Measurements from ENCODE around the gene TAS2R20.
"Not testable (repeated sequence)": the region's sequence is repeated elsewhere in the genome, so short reads cannot be mapped to it uniquely, and the experiment has no call there.

The TAS2R20 gene, protein sequence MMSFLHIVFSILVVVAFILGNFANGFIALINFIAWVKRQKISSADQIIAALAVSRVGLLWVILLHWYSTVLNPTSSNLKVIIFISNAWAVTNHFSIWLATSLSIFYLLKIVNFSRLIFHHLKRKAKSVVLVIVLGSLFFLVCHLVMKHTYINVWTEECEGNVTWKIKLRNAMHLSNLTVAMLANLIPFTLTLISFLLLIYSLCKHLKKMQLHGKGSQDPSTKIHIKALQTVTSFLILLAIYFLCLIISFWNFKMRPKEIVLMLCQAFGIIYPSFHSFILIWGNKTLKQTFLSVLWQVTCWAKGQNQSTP

GRCh38 chr12:10998204-10998603 lies at the start of gene TAS2R20:
Gene TAS2R20 (minus strand): TSS chr12:10998304. CDS start chr12:10997875, 429 bp downstream.
- DNase-seq, result no peak

DNA sequence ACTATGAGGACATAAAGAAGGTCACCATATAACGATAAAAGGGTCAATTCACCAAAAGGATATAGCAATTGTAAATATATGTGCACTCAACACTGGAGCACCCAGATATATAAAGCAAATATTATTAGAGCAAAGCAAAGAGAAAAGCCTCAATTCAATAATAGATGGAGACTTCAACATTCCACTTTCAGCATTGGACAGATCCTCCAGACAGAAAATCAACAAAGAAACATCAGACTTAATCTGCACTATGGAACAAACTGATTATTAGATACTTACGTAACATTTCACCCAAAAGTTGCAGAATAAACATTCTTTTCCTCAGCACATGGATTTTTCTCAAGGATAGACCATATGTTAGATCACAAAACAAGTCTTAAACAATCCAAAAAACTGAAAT lies 43.3 kb upstream of the TAS2R20 start:
- not testable (repeated sequence) for DNase-seq

- no peak for DNase-seq
Measured at GRCh38 chr12:11040162-11040561, 42.1 kb upstream of the TAS2R20 start.

DNA sequence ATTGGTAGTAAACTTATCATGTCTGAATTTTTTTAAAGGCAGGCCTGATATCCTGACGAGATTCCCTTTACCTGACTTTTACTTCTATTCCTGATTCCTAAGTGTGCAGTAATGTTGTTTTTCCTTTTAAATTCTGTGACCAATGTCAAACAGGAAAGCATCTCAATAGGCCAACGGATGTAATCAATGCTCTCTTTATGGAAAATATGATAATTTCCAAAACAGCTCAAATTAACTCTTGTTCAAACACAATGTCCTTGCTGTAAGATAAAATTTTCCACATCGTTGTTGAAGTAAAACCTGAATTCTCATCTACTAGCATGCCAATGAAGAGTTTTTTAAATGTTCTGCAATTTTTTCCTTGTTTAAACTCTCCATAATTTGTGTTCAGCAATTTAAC lies 41.1 kb upstream of the TAS2R20 start:
- no peak for DNase-seq

DNA sequence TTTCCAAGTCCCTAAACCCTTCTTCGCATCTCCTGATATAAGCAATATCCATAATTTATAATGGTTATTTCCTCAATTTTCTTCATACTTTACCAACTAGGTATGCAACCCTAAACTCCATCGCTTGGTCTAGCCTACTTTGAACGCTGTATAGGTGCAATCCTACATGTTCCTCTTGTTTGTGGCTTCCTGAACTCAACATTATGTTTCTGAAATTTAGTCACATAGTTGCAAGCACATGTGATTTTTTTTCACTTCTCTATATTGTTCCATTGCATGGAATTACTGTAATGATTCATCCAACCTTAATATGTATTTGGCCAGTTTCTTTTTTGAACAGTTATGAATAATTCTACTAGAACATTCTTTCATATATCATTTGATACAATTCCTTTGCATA lies 35.9 kb upstream of the TAS2R20 start:
- DNase-seq, result not testable (repeated sequence)

DNA sequence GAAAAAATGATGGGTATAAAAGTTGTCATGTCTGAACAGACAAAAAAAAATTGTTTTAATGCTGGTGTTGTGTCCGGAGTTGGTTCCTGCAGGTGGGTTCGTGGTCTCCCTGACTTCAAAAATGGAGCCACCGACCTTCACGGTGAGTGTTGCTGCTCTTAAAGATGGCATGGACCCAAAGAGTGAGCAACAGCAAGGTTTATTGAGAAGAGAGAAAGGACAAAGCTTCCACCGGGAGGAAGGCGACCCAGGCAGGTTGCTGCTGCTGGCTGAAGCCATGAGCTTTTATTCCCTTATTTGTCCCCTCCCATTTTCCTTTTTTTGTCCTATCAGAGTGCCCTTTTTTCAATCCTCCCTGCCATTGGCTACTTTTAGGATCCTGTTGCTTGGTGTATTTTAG lies 33.2 kb upstream of the TAS2R20 start, which contains the start of gene TAS2R31:
Gene TAS2R31 (minus strand): TSS at position 101 of the 400 bp plus-strand sequence. CDS start 72 bp downstream, at position 29.
- no peak for DNase-seq

GRCh38 chr12:11026118-11026517 lies 28.0 kb upstream of the TAS2R20 start:
- DNase-seq, result no peak

GRCh38 chr12:11023387-11023786 lies 25.3 kb upstream of the TAS2R20 start:
- DNase-seq, result no peak

GRCh38 chr12:11022520-11022919 lies 24.4 kb upstream of the TAS2R20 start, which contains the start of gene TAS2R19:
Gene TAS2R19 (minus strand): TSS chr12:11022620. CDS start chr12:11022571, 49 bp downstream.
- no peak for DNase-seq

DNA sequence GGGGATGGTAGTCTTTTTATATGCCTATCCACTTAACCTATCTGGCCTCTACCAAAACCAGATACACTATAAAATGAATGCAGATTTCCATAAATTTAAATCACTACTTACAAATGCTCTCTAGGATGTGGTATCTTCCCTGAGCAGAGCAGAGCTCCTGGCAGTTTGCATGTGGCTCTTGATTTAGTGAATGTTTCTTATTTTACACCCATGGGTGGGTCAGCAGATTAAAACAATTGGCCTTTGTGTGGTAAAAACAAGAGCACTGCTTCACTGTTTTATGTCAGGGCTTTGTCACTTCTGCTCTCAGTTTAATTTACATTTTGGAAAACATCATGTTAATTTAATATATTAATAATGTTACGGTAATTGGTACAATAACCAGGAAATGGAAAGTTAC lies 18.8 kb upstream of the TAS2R20 start:
- no peak for DNase-seq

GRCh38 chr12:11015775-11016430 lies 17.8 kb upstream of the TAS2R20 start:
- DNase-seq, result no peak

GRCh38 chr12:11014234-11014633 lies 16.1 kb upstream of the TAS2R20 start:
- no peak for DNase-seq

- DNase-seq, result no peak
Measured at GRCh38 chr12:11007608-11008007, 9.5 kb upstream of the TAS2R20 start.

DNA sequence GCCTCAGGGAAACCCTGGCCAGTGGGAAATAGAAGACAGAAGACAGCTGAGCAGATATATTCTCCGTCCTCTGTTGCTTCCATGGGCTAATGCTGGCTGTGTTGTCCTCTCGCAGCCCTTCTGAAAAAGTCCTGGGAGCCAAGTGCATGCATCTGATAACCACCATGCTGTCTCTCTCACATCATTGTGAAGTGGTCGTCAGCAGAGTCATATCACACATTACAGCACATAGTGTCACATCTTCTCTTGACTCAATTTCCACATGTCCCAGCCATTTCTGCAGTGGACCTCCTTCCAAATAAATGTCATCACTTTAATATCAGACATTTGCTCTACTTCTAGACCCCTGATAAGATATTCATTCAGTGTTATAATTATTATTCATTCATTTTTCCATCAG lies 3.8 kb downstream of the TAS2R20 start:
- no peak for DNase-seq

DNA sequence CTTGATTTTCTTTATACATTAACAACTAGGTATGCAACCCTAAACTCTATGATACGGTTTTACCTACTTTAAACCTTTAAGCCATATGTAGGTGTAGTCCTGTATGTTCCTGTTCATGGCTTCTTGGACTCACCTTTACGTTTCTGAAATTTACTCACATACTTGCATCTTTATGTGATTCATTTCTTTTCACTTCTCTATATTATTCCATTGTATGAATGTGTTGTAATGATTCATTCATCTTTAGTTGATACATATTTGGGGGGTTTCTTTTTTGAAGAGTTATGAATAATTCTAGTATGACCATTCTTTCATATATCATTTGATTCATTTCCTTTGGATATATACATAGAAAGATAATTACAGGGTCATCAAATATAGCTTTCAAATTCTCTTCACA lies 9.0 kb downstream of the TAS2R20 start:
- no peak for DNase-seq

DNA sequence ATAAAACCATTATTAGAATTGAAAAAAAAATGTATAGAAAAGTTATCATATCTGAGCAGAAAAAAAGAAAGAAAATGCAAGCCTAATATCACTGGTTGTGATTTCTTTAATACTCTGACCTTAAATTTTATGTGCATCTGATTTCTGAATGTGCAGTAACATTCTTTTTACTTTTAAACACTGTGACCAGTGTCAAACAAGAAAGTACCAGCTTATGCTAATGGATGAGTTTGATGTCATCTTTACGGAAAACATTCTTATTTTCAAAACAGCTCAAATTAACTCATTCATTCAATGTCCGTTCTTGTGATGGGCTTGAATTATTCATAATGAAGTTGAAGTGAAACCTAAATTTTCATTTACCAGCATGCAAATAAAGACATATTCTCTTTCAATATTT lies 11.3 kb downstream of the TAS2R20 start, which contains the start of gene TAS2R50:
Gene TAS2R50 (minus strand): TSS at position 101 of the 400 bp plus-strand sequence. CDS start 52 bp downstream, at position 49.
- no peak for DNase-seq

DNA sequence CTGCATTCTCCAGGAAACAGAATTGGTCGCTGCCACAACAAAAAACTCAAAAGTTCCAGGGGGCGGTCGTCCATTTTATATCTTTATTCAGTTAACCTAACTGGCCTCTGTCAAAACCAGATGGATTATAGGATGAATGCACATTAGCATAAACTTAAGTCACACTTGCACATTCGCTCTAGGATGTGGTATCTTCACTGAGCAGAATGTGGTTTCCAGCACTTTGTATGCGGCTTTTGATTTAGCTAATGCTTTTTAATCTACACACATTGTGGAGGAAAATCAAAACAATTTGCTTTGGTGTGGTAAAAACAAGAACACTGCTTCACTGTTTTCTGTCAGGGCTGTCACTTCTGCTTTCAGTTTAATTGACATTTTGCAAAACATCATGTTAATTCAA lies 15.9 kb downstream of the TAS2R20 start:
- DNase-seq, result peak; percentile 71

DNA sequence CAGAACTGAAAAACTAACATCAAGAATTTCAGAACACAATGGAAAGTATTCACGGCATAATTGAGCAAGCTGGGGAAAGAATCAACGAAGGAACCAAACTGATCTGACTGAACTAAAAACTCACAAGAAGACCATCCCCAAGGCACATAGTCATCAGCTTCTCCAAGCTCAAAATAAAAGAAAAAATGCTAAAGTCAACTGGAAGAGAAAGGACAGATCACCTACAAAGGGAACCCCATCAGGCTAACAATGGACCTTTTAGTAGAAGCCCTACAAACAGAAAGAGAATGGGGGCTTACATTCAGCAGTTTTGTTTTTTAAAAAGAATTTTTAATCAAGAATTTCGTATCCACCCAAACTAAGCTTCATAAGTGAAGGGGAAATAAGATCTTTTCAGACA lies 23.1 kb downstream of the TAS2R20 start:
- no peak for DNase-seq

- DNase-seq, result no peak
Measured at GRCh38 chr12:10968765-10969456, 29.2 kb downstream of the TAS2R20 start.

DNA sequence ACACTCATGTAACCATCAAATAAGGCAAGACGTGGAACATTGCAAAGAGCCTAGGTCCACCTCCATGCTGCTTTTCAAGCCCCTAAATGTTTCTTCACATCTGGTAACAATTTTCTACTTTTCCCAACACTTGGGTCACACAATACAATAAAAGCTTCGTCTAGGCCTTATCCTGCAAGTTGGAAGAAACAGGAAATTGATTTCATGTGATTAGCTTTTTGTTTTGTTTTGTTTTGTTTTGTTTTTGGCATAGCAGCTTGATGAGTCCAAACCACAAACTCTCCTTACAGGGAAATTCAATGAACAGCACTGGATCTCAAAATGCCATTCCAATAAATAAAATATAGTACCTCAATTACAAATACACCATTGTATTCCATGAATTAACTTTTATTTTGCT lies 30.7 kb downstream of the TAS2R20 start:
- DNase-seq, result no peak

GRCh38 chr12:10966314-10966713 lies 31.8 kb downstream of the TAS2R20 start:
- no peak for DNase-seq

DNA sequence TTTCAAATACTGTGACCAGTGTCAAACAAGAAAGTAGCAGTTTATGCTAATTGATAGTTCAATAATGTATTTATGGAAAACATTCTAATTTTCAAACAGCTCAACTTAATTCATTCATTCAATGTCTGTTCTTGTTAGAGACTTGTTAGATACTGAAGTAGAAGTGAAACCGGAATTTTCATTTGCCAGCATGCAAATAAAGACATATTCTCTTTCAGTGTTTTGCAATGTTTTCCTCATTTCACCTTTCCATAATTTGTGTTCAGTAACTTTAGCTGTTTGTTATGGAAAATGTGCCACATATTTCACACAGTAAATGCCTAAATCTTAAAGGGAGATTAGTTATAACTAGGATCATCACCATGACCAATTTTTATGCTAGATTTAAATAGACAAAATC lies 32.6 kb downstream of the TAS2R20 start:
- DNase-seq, result no peak

DNA sequence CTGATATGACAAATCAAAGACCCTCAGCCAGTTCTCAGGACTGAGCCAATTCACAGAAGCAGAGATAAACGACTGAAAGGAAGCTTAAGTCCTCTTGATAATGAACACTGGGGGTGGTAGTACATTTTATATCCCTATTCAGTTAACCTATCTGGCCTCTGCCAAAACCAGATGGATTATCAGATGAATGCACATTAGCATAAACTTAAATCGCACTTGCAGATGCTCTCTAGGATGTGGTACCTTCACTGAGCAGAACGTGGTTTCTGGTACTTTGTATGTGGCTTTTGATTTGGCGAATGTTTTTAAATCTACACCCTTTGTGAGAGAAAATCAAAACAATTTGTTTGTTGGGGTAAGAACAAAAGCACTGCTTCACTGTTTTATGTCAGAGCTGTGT lies 37.9 kb downstream of the TAS2R20 start:
- peak; percentile 16 for DNase-seq

DNA sequence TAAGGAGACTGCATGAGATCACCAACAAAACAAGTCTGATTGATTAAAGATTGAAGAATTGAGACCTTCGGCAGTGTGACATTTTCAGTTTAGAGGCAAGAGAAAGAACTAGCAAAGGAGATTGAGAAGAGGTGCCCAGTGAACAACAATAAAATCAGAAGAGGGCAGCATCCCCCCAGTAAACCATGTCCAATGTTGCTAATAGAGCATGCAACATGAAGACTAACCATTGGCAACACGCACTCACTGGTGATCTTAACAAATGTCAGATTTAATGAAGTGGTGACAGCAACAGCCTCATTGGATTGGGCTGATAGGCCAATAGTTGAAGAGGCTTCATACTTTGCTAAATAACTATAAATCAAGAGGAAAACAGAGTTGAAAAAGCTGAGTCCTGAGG lies 38.3 kb downstream of the TAS2R20 start:
- DNase-seq, result peak; percentile 28

Measured in CD4-positive, alpha-beta T cell treated with Interleukin-17A for 1 hour (primary cell).